GM13976 (cell line): ENCODE results near the gene TRIM34.
"Not testable (repeated sequence)": the region's sequence is repeated elsewhere in the genome, so short reads cannot be mapped to it uniquely, and the experiment has no call there.

Experiments
- DNase-seq: peaks from one replicate; pipeline ENCODE4 v3.0.0; 2012; ENCODE audit warnings: low spot score
- in situ Hi-C: fragments of 300-500 bp; cut with MboI; formaldehyde crosslinking; loops from one replicate; pipeline ENCODE4 v1.12.0; 2022; ENCODE audit warnings: low sequenced_read_pairs, mixed read lengths, inconsistent platforms; ENCODE audit not compliant: unreplicated experiment
- TF ChIP-seq, protein P1 (sequence below): IDR thresholded peaks from 2 replicates; pipeline ENCODE4 v1.5.1; 2012; ENCODE audit warnings: borderline replicate concordance, mild to moderate bottlenecking; ENCODE audit not compliant: insufficient read depth; ENCODE audit errors: extremely low read depth, missing control alignments, control extremely low read depth

TRIM34 gene

DNA sequence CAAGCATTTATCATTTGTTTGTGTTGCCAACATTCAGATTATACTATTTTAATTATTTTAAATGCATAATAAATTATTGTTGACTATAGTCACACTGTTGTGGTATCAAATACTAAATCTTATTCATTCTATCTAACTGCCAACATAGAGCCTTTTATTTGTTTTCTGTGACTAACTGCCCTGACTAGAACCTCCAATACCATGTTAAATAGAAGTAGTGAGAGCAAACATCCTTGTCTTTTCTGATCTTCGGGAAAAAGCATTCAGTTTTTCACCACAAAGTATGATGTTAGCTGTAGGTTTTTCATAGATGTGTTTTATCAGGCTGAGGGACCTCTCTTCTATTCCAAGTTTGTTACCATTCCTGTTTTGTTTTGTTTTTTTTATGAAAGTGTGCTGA is 15.2 kb downstream of the TRIM34 start:
- no peak for DNase-seq
- in situ Hi-C loops: no loop called here

GRCh38 chr11:5643585-5643984 is 18.8 kb downstream of the TRIM34 start:
- in situ Hi-C loops: no loop called here
- TF ChIP-seq, protein P1, sequence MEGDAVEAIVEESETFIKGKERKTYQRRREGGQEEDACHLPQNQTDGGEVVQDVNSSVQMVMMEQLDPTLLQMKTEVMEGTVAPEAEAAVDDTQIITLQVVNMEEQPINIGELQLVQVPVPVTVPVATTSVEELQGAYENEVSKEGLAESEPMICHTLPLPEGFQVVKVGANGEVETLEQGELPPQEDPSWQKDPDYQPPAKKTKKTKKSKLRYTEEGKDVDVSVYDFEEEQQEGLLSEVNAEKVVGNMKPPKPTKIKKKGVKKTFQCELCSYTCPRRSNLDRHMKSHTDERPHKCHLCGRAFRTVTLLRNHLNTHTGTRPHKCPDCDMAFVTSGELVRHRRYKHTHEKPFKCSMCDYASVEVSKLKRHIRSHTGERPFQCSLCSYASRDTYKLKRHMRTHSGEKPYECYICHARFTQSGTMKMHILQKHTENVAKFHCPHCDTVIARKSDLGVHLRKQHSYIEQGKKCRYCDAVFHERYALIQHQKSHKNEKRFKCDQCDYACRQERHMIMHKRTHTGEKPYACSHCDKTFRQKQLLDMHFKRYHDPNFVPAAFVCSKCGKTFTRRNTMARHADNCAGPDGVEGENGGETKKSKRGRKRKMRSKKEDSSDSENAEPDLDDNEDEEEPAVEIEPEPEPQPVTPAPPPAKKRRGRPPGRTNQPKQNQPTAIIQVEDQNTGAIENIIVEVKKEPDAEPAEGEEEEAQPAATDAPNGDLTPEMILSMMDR: no peak
- no peak for DNase-seq

More for the DNA sequence above, 15.2 kb downstream of the TRIM34 start:
- TF ChIP-seq, protein P1: no peak

- TF ChIP-seq, protein P1: no peak
- no peak for DNase-seq
- in situ Hi-C loops: no loop called here
These were observed 21.3 kb downstream of the TRIM34 start for GRCh38 chr11:5646139-5646538.

DNA sequence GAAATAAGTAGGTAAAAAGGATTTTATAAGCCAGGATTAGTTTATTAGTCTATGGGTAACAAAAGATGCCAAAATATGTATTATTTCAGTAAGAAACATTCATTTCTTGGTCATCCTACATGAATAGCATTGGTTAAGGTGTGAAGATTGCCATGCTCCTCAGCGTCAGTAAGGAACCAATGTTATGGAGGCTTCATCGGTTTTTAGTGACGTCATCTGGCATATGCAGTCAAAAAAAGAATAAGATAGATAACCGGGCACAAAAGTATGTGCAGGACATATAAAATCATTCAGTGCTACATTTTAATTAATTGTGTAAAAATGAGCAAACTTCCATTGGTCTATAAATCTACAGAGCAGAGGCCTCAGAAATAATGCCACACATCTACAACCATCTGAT is 30.7 kb downstream of the TRIM34 start:
- TF ChIP-seq, protein P1: no peak
- in situ Hi-C loops: no loop called here
- DNase-seq: no peak

DNA sequence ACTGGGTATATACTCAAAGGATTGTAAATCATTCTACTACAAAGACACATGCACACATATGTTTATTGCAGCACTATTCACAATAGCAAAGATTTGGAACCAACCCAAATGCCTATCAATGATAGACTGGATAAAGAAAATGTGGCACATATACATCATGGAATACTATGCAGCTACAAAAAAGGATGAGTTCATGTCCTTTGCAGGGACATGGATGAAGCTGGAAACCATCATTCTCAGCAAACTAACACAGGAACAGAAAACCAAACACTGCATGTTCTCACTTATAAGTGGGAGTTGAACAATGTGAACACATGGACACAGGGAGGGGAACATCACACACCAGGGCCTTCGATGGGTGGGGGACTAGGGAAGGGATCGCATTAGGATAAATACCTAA is 32.2 kb downstream of the TRIM34 start:
- DNase-seq, in situ Hi-C loops: not testable (repeated sequence)

DNA sequence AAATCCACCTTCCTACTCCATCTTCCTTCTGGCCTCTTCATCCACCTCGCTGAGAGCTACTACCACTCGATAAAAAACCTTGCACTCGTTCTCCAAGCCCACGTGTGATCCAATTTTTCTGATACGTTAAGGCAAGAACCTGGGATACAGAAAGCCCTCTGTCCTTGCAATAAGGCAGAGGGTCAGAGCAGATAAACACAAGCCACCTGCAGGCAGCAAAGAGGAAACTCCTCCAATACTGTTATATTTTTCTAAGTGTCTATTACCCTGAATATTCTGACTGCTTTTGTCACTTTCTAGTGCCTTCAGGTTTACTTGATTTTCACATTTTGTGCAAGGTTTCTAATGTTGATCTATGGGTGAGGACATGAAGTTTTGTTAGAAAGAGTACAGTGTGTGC is 33.5 kb downstream of the TRIM34 start:
- DNase-seq: no peak
- in situ Hi-C loops: no loop called here
- TF ChIP-seq, protein P1: no peak

DNA sequence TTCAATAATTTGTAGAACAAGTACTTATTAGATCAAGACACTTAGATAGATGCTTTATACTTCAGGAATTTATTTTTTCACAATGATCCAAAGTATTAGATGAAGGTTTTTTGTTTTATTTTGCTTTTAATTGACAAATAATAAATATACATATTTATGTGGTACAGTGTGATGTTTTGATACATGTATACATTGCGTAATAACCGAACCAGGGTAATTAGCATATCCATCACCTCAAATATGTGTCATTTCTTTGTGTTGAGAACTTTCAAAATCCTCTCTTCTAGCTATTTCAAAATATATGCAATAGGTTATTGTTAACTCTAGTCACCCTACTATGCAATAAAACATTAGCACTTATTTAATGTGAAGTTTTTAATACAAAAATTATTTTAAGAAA is 38.7 kb downstream of the TRIM34 start:
- DNase-seq: no peak
- in situ Hi-C loops: no loop called here

More for the DNA sequence above, 38.7 kb downstream of the TRIM34 start:
- TF ChIP-seq, protein P1: no peak
